Measurements from ENCODE around the gene OR52N2.
A peak's percentile ranks its signal among the peaks of the same experiment; 100 is the strongest.

The OR52N2 gene

DNA sequence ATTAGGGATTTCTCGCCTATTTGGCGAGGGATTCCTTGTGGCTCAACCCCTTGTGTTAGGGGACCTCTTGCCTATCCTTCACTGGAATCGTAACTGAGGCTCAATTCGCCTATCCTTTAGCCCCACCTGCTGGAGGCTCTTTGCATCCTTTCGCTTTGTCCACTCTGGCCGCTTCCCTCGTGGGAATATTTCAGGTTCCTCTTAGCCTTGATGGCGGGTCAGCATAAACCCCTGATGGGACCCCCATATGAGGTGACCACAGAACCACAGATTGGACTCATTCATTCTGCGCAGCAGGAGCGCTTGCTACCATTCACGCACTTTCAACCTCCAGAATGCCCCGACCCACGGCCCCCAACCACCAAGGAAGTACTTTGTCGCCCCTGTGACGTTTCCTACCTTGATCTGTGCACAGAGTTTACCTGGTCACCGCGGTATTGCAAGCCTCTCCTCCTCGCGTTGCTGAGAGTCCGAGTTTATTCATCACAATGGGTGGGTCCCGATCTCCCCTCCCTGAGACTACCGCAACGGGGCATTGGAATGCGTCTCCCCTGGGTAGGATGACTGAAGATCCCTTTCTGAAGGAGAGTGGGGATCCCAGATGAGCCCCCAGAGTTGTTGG, at the start of gene OR52N2:
OR52N2 (plus strand) TSS at position 425 of the 622 bp plus-strand sequence. CDS start 11,412 bp downstream, outside the sequence.
- peak; percentile 11 for DNase-seq

GRCh38 chr11:5767056-5767455, 41.7 kb upstream of the OR52N2 start:
- DNase-seq, result no peak

- DNase-seq, result no peak
These were observed 25.5 kb upstream of the OR52N2 start, which contains the start of gene OR52N5 for GRCh38 chr11:5783255-5783654. TSS of gene OR52N5 (minus strand) at chr11:5783355. CDS start at chr11:5778634, 4,721 bp downstream.

- no peak for DNase-seq
These were observed 17.6 kb upstream of the OR52N2 start, which contains the start of gene OR52N1 for GRCh38 chr11:5791165-5791564. TSS of gene OR52N1 (minus strand) at chr11:5791265. CDS start at chr11:5788816, 2,449 bp downstream.

- no peak for DNase-seq
These were observed 12.2 kb upstream of the OR52N2 start for GRCh38 chr11:5796541-5796940.

GRCh38 chr11:5803982-5804381, 4.7 kb upstream of the OR52N2 start:
- no peak for DNase-seq

- DNase-seq, result no peak
These were observed 1.1 kb upstream of the OR52N2 start for GRCh38 chr11:5807580-5807979.

- no peak for DNase-seq
These were observed 397 bp downstream of the OR52N2 start for GRCh38 chr11:5809122-5809519.

DNA sequence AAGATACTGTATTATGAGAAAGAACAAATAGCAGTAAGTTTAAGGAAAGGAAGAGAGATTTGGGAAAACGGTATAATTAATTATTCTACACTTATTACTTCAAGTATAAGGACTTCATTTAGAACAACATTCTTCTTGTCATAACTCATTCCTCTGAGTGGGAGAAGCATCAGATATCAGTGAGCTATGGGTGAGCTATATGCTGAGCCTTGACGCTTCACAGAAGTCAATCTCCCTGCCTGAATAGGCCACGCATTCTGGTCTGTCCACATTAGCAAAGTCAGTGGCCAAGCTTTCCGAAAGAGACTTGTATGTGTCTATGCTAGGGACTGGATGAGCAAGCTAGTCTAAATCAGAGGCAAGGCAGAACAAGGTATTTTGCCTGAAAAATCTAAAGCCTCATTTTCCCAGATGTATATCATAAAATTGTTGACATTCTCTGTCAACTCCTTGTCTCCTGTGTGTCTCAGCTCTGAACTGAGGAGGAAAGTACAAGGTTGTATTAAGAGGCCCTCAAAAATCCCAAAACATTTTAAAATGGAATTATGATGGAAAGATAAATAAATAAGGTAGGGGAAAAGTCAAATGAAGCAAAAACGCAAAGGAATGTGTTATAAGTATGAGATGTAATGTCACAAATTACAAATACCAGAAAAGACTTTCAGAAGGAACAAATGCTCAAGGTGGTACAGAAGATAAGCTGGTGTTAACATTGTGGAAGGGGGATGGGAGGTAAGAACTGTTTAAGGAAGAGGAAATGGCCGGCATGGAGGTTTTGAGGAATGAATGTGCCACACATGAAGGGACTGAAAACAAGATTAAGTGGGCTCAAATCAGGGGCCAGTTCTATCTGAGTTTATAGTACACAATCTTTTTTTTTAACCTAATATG, 1.4 kb downstream of the OR52N2 start:
- DNase-seq, result no peak

GRCh38 chr11:5815534-5815933, 6.8 kb downstream of the OR52N2 start:
- DNase-seq, result no peak

DNA sequence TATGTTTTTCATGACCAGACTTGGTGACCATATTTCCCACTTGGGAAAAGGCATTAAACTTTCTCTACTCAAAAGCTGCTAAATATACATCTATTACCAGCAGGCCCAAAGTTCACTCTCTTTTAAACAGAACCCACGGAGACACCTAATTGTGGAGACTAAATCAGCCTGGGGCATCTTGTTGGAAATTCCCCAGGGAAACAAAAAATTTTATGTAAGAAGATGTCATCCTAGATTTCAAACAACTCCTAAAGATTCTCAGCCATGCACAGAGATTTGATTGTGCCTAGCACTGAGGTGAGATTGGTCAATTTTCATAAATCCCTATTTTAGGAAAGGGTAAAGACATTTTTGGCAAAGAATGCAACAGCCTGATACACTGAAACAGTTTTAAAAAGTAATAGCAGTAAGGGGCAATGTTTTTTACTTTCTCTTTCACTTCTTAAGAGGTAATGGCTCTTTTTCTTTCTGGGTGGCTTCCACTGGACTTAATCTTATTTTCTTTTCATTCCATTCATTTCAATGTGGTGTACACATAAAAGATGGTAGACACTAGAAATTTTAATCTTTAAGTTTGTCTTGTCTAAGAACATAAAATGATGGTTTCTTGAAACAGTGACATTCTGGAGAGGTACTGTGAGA, 9.6 kb downstream of the OR52N2 start:
- no peak for DNase-seq

DNA sequence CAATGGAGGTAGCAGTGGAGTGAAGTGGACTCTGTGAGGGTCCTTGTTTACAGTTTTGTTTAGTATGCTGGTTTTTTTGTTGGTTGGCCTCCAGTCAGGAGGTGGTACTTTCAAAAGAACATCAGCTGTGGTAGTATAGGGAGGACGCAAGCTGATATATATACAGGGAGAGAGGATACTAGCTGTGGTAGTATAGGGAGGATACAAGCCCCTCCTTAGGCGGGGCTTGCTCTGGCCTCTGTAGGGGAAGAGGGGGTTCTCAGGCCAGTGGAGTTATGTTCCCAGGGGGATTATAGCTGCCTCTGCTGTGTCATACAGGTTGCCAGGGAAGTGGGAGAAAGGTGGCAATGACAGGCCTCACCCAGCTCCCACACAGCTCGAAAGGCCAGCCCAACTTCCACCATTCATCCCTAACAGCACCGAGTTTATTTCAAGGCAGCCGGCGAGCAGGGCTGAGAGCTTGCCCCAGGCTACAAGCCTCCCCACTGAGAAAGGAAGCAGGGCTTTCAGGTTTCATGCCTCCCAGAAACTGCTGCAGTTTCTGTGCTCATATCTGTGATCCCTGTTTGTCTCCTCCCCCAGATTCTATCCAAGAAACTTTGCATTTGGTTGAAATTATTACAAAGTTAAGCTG, 22.6 kb downstream of the OR52N2 start:
- DNase-seq, result no peak

- no peak for DNase-seq
These were observed 24.7 kb downstream of the OR52N2 start for GRCh38 chr11:5833446-5833845.

GRCh38 chr11:5837695-5838094, 29.0 kb downstream of the OR52N2 start:
- no peak for DNase-seq

- DNase-seq, result no peak
These were observed 33.1 kb downstream of the OR52N2 start, which contains the start of gene OR52E6 for GRCh38 chr11:5841797-5842196. TSS of gene OR52E6 (minus strand) at chr11:5841897. CDS start at chr11:5841897, 0 bp downstream.

DNA sequence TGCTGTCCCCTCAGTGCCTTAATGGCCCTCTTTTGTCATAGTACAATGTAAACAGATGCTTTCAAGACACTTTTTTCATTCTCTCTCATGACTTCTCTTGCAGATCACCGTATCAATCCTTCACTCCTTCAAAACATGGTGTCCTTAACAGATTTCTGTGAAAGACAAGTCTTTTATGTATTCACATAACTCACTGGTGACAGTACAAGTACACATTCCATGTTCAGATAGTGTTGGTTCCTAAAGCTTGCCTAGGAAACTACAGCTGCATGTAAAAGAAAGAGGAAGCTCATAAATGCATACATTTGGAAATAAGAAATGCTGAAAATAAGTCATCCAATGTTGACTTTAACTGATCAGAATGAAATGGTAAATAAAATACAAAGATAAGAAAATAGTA, 38.0 kb downstream of the OR52N2 start:
- DNase-seq, result no peak

GRCh38 chr11:5847711-5848110, 39.0 kb downstream of the OR52N2 start:
- no peak for DNase-seq

DNA sequence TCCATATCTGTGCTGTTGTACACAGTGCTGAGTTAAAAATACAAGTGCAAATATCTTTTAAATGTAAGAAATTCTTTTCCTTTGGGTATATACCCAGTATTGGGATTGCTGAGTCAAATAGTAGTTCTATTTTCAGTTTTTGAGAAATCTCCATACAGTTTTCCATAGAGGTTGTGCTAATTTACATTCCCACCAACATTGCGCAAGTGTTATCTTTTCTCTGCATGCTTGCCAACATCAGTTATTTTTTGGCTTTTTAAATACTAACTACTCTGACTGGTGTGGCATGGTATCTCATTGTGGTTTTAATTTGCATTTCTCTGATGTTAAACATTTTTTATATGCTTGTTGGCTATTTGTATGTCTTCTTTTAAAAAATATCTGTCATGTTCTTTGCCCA, 42.3 kb downstream of the OR52N2 start:
- no peak for DNase-seq

DNA sequence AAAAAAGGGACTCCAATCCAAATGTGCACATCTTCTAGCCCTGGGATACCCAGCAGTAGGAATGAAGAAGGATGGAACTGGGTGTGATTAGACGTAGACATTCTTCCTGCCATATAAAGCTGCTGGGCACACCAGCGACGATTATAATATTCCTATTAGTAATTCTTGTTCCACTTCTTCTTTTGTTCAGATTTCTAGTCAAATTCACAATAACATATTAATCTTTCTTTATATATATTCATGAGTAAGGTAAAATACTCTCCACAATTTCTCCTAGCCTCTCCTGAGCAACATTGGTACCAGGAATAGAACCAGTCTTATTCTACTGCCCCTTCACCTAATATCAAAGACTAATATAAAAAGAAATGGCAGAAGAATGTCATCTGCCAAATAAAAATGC, 48.9 kb downstream of the OR52N2 start, which contains the start of gene OR52E8:
OR52E8 (minus strand) TSS at position 101 of the 400 bp plus-strand sequence; CDS start at position 101, 0 bp downstream.
- DNase-seq, result no peak

GRCh38 chr11:5865826-5866225, 57.1 kb downstream of the OR52N2 start:
- no peak for DNase-seq

Measured in SHP77 treated with DMSO at 0.1 percent for 48 hours (cell line).